WTC11 (cell line): ENCODE data around the gene IGHMBP2. TPM values are rescaled to one million over a fixed set of nuclear protein-coding genes. Genes with fewer than 3 reads are reported as not detected.
A peak's percentile ranks its signal among the peaks of the same experiment; 100 is the strongest.

ENCODE experiments used
- ATAC-seq: fragments of 200-7000 bp; cut with Tn5 transposase; 2 replicates; pipeline ENCODE4 v1.10.0; 2021; ENCODE audit warnings: mild to moderate bottlenecking, moderate library complexity
- CTCF ChIA-PET: fragments of 300-600 bp; sonication (Branson Sonifier 250); formaldehyde crosslinking; loops from one replicate; lab custom pipeline; 2021; ENCODE audit warnings: antibody characterized with exemption; lab: Charles Lee
- POLR2A ChIA-PET: fragments of 350-600 bp; sonication (Branson Sonifier 250); formaldehyde crosslinking; loops from one replicate; lab custom pipeline; 2021; ENCODE audit warnings: antibody characterized with exemption; lab: Charles Lee
- DNase-seq: peaks from one replicate; pipeline ENCODE4 v3.0.0; 2021; ENCODE audit warnings: low spot score
- H3K27ac Mint-ChIP-seq: 2 replicates; pipeline ENCODE4 v1.8.0; 2021; ENCODE audit warnings: mixed read lengths
- H3K27me3 Mint-ChIP-seq: 2 replicates; pipeline ENCODE4 v1.8.0; 2021; ENCODE audit warnings: low read depth, mild to moderate bottlenecking, moderate library complexity, mixed read lengths
- H3K36me3 Mint-ChIP-seq: 2 replicates; pipeline ENCODE4 v1.8.0; 2021; ENCODE audit warnings: mixed read lengths
- H3K4me1 Mint-ChIP-seq: 2 replicates; pipeline ENCODE4 v1.8.0; 2022; ENCODE audit warnings: mixed read lengths
- H3K4me3 Mint-ChIP-seq: 2 replicates; pipeline ENCODE4 v1.8.0; 2021; ENCODE audit warnings: mild to moderate bottlenecking, moderate library complexity, mixed read lengths
- H3K9me3 Mint-ChIP-seq: 2 replicates; pipeline ENCODE4 v1.8.0; 2021; ENCODE audit warnings: mixed read lengths
- ATF2 ChIP-seq: sonication (generic); formaldehyde crosslinking; IDR thresholded peaks from 2 replicates; pipeline ENCODE4 v1.8.1; 2022; ENCODE audit warnings: low read depth, missing genetic modification reagents, borderline replicate concordance
- CREM ChIP-seq: sonication (generic); formaldehyde crosslinking; IDR thresholded peaks from 2 replicates; pipeline ENCODE4 v1.8.1; 2022; ENCODE audit warnings: mild to moderate bottlenecking, missing genetic modification reagents, moderate library complexity
- ESRRA ChIP-seq: sonication (generic); formaldehyde crosslinking; IDR thresholded peaks from 2 replicates; pipeline ENCODE4 v1.8.1; 2022; ENCODE audit warnings: mild to moderate bottlenecking, missing genetic modification reagents, borderline replicate concordance
- GABPB1 ChIP-seq: sonication (generic); formaldehyde crosslinking; IDR thresholded peaks from 2 replicates; pipeline ENCODE4 v1.8.1; 2023; ENCODE audit warnings: mild to moderate bottlenecking, missing genetic modification reagents
- HMGA2 ChIP-seq: fragments of 250-450 bp; sonication (Bioruptor Pico); IDR thresholded peaks from 2 replicates; pipeline ENCODE4 v1.4.0; 2021; ENCODE audit warnings: mild to moderate bottlenecking, moderate library complexity
- NR1H2 ChIP-seq: sonication (generic); formaldehyde crosslinking; IDR thresholded peaks from 2 replicates; pipeline ENCODE4 v1.9.0; 2021; ENCODE audit warnings: mild to moderate bottlenecking, moderate library complexity, missing genetic modification reagents
- PRDM15 ChIP-seq: sonication (generic); formaldehyde crosslinking; IDR thresholded peaks from 2 replicates; pipeline ENCODE4 v1.8.0; 2022; ENCODE audit warnings: missing genetic modification reagents
- ZNF121 ChIP-seq: sonication (generic); formaldehyde crosslinking; IDR thresholded peaks from 2 replicates; pipeline ENCODE4 v1.8.0; 2023; ENCODE audit warnings: missing genetic modification reagents
- ZNF532 ChIP-seq: fragments of 250-450 bp; sonication (Bioruptor Pico); IDR thresholded peaks from 2 replicates; pipeline ENCODE4 v1.9.0; 2021; ENCODE audit warnings: mild to moderate bottlenecking, borderline replicate concordance
- ZSCAN18 ChIP-seq: fragments of 250-450 bp; sonication (Bioruptor Pico); IDR thresholded peaks from 2 replicates; pipeline ENCODE4 v2.1.2; 2022; ENCODE audit warnings: mild to moderate bottlenecking, moderate library complexity
- total RNA-seq: library from RNA; stranded (reverse); gene quantifications from 3 replicates; pipeline ENCODE4 v1.2.3, GENCODE V29; 2021

The IGHMBP2 gene
- total RNA-seq, 1 experiment from 2014 or later, result 22.5 TPM

GRCh38 chr11:68929706-68930570, 26.2 kb downstream of the IGHMBP2 start (continued):
- TF ChIP-seq ATF2 (CRISPR knock-in tag), result no peak
- TF ChIP-seq ZSCAN18 (CRISPR knock-in tag), result no peak
- no peak for TF ChIP-seq HMGA2 (CRISPR knock-in tag)
- TF ChIP-seq NR1H2 (CRISPR knock-in tag), result no peak
- TF ChIP-seq ZNF121 (CRISPR knock-in tag), result no peak
- no peak for TF ChIP-seq PRDM15 (CRISPR knock-in tag)
- TF ChIP-seq ZNF532 (CRISPR knock-in tag), result no peak

- H3K27ac Mint-ChIP-seq, result peak overlapping the region; percentile 4; the same call in 1 of the 2 replicates
- H3K27me3 Mint-ChIP-seq, result no peaks in the 10 kb centered on the region
- H3K4me3 Mint-ChIP-seq, result no peak overlapping the region
- no peaks in the 10 kb centered on the region for H3K4me1 Mint-ChIP-seq
- ChIA-PET CTCF (no interaction called here), POLR2A (no interaction called here)
- DNase-seq (no peak), ATAC-seq (peak; percentile 41; the same call in 1 of the 2 replicates)
- TF ChIP-seq GABPB1 (CRISPR knock-in tag), result no peak
- TF ChIP-seq ESRRA (CRISPR knock-in tag), result no peak
- no peak for TF ChIP-seq CREM (CRISPR knock-in tag)
- peaks cover 37% of the 10 kb centered on the region for H3K36me3 Mint-ChIP-seq
- H3K9me3 Mint-ChIP-seq, result no peaks in the 10 kb centered on the region
These were observed 27.5 kb downstream of the IGHMBP2 start for GRCh38 chr11:68930991-68931855.
